NCI-H345 treated with DMSO at 0.1 percent for 48 hours (cell line): ENCODE measurements around the gene KCNC1.

Experiments used
- DNase-seq: peaks from one replicate; lab custom pipeline; 2025; ENCODE audit not compliant: unreplicated experiment; lab: John Stamatoyannopoulos, UW

The KCNC1 gene

DNA sequence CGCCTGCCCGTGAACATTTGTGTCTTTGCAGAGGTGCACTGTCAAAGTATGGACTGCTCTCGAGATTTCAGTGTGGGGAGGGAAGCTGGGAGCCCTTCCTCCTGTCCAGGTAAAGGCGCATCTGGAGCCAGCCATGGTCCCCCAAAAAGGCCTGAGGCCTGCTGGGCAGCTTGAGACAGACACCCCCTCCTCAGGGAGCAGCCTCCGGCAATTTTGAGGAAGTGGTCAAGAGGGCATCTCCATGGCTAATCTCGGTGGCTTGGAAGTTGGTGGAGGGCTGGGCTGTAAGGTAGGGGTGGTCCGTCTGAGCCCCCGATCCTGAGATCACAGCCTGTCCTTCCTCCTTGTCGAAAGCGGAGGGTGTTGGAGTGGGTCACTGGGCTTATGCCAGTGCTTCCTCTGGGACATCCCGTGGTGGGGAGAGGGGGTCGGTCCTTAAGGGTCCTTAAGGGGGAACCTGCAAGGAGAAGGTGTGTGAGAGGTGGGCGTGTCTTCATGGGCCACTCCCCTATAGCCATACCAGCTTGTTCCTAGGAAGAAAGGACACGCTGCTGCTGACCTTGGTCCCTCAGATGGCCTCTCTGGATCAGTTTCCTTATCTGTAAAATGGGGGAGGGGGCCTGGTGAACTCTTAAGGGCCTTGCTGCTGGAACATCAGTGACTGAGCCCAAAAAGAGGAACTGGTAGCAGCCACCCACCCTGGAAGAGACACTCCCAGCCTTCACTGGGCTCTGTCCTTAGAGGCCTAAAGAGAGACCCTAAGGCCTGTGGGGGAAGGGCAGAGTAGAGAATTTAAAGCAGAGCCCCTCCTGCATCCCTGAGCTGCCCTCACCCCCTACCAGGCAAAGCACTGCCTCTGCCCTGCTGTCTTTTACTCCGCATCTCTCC, 2.6 kb downstream of the KCNC1 start:
- no peak for DNase-seq

DNA sequence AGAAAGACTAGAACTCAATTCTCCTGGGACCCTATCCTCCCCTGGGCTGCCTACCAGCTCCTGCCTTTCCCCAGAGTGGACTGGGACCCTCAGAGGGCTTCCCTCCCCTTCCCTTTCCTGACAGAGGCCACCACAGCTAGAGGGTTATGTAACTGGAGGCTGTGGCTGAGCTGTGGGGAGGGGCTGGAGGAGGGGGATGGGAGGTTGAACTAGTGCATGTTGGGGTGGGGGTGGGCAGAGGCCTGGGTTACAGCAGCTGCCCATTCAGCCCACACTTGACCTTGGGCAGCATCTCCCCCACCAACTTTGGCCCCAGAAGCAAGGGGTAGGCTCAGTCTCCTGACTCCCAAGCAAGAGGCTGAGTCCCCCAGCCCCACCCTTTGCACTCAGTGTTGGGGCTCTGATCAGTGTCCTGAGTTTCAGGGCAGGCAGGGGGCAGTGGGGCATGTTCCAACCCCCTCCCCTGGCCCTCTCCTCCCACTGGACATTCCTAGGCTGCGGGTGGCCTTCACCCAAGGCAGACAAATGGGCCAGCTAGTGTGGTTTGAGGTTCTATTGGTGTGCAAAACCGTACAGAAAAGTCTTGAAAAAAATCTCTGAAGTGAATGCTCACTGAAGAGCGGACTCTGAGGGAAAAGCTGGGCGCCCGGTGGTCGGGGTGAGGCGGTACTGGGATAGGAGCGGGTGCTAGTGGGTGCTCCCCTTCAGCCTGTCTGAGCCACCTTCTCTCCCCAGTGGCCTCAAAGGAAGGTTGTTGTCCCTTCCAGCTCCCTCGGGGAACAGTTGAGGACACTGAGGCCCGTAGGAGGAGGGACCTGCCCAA, 3.8 kb downstream of the KCNC1 start:
- no peak for DNase-seq

- no peak for DNase-seq
Observed at GRCh38 chr11:17739945-17740338, 5.4 kb downstream of the KCNC1 start.

- no peak for DNase-seq
Observed at GRCh38 chr11:17740649-17741235, 6.2 kb downstream of the KCNC1 start.

DNA sequence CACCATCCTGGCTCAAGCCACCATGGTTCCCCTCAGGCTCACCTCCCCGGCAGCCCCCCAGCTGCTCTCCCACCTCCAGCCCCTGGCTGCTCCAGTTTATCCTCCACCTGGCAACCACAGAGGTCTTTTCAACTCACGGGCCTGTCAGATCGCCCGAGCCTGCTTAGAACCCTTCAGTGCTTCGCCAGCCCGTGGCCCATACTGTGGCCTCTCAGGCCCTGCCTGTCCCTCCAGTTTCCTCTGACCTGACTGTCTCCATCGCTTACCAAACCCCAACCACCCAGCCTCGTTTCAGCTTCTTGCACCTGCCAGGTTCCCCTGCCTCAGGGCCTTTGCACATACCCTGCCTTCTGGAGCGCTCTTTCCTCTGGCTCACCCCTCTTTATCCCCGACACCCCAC, 6.9 kb downstream of the KCNC1 start:
- DNase-seq = no peak

GRCh38 chr11:17742019-17742418, 7.4 kb downstream of the KCNC1 start:
- DNase-seq = no peak

DNA sequence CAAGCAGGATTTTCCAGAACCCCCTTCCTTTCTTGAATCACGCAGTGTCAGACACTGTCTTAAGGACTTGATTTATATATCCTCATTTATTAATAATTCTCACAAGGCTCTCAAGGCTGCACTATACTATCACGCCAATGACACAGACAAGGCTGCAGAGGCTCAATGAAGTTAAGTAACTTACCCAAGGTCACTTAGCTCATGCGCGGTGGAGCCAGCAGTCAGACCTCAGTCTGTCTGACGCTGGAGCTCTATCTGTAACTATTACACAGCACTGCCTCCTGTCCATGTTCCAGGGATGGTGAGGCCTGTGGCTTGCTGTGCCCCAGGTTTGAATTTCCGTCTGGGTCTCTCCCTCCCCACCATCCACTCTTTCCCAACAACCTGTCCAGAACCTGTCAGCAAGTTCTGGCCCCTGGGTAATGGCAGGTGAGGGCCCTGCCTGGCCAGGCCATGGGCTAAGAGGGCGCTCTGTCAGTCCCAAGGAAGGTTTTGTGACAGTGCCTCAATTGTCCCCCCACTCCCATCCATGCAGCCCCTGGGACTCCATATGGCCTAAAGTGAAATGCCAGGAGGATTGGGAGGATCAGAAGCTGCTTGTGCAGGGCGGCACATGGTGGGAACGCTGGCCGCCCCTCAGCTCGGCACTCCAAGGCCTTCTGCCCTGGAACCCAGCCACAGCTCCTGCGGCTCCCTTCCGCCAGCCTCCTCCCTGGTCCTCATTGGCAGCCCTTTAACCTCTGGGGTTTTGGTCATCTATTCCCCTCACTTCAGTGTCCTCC, 8.6 kb downstream of the KCNC1 start:
- DNase-seq = no peak

GRCh38 chr11:17743808-17744119, 9.2 kb downstream of the KCNC1 start:
- no peak for DNase-seq

DNA sequence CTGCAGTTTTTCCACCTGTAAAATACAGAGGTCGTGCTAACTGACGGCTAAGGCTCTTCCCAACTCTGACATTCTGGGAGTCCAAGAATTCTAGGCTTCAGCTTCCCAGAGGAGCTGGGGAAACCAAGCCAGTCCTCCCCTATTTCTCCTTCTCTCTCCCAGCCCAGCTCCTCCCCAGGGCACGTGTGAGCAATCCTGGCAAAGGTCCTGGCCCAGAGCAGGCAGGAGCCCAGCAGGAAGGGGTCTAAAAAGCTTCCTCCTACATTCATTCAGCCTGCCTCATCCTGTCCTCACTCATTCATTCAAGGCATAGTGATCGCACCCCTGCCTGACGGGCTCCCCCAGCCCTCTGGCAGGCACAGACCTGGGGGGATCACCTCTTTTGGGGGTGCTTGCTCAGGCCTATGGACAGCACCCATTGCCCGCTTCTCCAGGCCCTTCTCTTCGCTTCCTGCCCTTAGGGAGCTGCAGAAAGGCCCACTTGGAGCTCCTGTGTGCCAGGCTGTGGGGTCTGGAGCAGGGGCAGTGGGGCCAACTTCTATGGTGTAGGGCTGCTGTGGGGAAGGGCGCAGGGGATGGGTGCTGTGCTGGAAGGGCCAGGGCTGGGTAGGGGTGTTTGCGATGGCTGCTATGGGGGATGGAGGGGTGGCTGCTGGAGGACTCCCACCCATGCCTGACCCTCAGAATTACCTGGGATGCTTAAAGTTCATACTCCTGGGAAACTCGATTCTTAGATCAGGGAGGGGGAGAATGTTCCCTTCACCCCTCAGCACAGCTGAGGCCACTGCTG, 9.8 kb downstream of the KCNC1 start:
- DNase-seq = no peak

- no peak for DNase-seq
Observed at GRCh38 chr11:17745023-17745772, 10.6 kb downstream of the KCNC1 start.

- DNase-seq = no peak
Observed at GRCh38 chr11:17746096-17746495, 11.5 kb downstream of the KCNC1 start.

- no peak for DNase-seq
Observed at GRCh38 chr11:17747131-17747955, 12.8 kb downstream of the KCNC1 start.

DNA sequence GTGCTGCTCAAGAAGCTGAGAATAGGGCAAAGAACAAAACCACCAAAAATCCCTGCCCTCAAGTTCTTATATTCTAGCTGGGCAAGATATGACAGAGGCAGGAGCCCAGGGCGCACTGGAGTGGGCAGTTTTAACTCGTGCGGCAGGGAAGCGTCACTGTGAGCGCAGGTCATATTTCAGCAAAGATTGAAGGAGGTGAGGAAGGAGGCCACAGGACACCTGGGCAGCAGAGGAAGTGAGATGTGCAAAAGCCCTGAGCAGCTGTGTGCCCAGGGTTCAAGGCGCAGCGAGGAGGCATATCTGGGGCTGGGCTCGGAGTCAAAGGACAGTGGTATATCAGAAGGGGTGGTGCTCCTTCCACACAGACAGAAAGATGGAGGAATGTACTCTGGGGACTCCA, 13.5 kb downstream of the KCNC1 start:
- DNase-seq = no peak

DNA sequence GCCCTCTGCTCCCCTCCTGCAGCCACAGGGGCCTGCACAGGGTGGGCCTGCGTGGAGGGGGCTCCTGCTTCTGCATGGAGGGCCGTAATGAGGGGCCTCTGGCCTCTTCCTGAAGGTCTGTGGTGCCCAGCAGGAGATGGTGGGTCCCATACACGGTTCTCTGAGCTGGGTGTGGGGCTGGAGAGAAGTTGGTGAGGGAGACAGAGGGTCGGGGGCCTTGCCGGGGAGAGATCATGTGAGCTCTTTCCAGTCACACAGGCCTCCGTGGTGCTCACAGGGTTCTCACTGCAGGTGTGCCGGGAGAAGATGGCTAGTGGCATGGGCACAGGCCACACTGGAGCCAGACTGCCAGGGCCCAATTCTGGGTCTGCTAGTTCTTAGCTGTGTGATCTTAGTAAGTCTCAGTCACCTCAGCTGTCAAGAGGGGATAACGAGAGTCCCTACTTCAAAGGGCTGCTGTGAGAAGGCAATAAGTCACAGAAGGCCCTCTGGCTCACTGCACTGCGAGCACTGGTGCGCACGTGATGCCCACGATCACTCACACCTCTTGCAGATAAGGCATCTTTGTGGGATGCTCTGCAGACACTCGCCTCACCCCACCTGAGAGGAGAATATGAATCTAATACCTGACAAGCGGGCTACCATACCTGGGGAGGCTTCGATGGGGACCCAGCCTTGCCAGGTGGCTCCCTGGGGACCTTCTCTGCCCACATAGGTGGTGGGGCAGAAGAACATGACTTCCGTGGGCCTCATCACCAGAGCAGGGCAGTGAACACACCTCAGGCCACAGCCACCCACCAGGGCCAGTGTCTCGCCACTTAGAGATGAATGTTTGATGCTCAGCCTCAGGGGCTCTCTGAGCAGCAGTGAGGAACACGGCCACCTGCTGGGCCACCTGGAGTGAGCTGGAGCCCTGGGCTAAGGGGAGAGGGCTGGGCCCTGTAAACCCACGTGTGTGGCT, 14.5 kb downstream of the KCNC1 start:
- DNase-seq = no peak

DNA sequence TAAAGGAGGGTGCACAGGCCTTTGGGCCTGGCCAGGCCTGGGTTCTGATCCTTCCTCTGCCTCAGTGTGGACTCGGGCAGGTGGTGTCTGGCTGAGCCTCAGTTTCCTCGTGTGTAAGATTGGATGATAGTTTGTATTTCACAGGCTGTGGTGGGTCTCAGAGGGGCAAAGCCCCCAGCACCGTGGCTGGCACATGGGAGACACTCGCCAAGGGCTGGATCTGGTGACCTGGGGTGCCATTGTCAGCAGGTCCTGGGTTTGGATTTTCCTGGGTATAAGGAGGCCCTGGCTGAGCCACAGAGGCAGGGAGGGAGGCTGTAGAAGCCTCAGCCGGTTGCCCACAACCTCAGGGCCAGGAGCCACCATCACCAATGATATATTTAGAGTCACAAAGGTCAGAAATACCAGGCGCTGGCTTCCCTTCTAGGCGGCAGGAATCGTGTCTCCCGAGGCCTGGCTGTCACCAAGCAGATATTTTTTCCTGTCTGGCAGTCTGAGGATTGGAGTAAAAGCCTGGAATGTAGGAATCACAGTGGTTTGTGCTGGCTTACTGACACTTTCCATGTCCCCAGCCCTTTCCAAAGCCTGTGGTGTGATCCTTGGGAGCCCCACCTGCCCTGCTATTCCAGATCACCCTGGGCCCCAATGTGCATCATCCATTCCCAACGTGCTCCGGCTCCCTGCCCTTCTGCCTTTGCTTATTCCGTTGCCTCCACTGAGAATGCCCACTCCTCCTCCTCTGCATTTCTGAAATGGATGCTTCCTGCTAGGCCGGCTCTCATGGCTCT, 15.6 kb downstream of the KCNC1 start:
- no peak for DNase-seq

- no peak for DNase-seq
Observed at GRCh38 chr11:17750801-17751165, 16.2 kb downstream of the KCNC1 start.

DNA sequence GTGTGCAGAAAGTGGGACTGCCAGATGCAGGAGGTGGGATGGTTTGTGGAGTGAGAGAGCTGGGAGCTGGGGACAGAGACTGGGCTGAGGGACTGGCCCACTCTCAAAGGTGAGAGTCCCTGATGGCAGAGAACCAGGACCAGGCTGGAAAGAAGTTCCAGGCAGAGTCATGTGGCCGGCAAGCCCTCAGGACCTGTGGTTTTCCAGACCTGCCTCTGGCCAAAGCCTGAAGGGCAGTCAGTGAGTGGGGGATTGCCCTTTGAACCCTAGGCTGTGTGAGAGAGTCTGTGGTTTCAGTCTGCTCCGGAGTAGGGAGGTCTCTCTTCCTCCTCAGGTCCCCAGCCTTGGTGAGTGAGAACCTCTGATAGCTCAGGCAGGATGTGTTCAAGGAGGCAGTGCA, 17.0 kb downstream of the KCNC1 start:
- DNase-seq = no peak
